GM19463 (cell line): Measurements from ENCODE around the gene KLHL1.

Experiments
- ATAC-seq: cut with Tn5 transposase; IDR thresholded peaks from one replicate; pipeline ENCODE4 v1.9.1; 2021; ENCODE audit warnings: mild to moderate bottlenecking, moderate library complexity; ENCODE audit not compliant: unreplicated experiment

Gene KLHL1

DNA sequence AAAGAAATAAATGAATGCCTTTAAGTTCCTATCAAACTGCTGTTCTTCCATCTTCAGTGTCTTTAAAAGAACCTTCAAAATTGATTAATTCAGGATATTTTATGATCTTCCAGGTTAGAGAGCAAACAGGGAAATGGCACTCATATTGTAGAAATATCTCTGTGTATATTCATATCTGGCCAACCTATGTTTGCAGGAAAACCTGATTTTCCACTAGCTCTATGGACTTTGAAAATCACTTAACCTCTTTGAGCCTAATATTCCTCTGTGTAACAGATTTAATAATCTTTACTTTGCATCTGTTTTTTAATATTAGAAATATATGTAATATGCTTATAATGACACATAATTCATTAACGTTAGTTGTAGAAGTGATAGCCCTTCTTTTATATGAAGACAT is 228.3 kb downstream of the KLHL1 start:
- ATAC-seq = no peak

DNA sequence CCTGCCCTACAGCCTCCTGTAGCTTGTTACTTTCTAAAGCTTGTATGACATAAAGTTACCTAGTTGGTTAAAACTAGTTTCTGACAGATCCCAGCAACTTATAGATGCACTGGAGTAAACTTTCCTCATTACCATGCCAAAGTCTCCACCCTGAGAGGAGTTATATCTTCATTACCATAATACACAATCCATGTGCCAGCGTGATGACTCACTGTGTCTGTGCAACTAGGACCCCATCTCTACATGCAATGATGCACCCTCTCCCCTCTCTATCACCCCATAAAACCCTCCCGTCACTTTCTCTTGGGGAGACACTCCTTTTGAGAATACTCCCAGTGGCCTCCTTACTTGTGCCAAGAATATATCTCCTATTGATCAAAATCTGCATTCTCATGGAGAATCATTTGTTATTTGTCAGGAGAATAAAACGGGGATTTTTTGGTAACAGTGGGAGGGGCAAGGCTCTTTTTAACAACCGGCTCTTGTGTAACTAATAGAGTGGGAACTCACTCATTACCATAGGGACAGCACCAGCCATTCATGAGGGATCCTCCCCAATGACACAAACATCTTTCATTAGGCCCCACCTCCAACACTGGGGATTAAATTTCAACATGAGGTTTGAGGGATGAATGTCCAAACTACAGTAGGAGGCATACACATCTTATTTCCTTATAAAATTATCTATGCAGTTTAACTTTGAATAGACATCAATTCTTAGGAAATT is 235.8 kb downstream of the KLHL1 start:
- no peak for ATAC-seq

DNA sequence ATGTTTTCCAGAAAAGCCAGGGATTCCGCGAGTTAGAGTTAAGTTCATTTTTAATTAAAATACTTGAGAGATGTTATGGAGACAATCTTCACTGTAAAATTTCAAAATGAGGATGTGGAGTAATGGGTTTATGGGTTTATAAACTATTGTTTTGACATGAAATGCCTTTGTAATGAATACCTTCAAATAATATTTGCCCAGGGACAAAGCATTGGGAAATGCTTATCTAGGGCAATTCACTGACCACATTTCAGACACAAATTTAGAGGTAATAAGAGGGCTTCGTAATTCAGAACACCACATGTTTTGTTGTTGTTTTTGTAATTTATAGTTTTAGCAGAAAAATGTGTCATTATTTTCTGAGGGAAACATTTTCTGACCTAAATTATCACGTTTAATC is 241.7 kb downstream of the KLHL1 start:
- no peak for ATAC-seq

- ATAC-seq = peak; percentile 86
Measured at GRCh38 chr13:69857183-69857821, 250.9 kb downstream of the KLHL1 start.

GRCh38 chr13:69856331-69856730 is 251.9 kb downstream of the KLHL1 start:
- ATAC-seq = no peak

GRCh38 chr13:69828527-69828926 is 279.7 kb downstream of the KLHL1 start:
- no peak for ATAC-seq

DNA sequence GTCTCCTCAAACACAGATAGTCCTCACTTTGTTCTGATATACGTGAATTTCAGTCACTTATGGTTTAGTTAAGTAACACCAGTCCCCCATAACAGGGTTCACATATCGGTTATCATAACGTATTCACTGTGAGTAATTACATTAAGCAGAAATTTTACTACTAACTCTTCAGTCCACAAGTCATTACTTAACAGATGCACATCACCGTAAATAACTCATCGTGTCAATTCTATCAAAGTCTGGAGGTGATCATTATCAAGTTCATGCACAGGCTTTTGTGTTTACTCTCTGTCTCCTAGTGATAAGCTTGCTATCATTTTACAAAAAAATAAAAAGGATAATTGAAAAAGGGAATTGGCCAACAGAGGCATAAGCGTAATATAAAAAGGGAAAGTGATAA is 288.1 kb downstream of the KLHL1 start:
- ATAC-seq = no peak

DNA sequence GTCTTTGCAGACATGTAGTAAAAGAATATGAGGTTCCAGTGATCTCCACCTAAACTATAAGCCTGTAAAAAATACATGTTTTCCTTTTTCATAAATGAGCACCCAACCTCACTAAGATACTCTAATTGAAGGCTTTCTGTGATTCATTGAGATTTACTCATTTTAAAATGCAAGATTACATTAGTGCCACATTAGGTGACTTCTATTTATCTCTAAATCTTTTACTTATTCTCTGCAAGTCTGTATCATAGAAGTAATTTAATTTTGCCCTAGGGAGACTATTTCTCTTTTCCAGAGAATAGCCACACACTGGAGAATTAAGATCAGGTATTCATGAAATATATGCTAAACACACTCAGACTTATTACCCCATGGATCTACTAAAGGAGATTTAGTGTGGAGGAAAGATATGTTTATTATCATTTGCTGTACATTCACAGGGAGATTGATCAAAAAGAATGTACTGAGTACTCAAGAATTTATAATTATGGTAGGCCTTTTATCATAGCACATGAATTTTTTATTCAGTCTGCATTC is 290.9 kb downstream of the KLHL1 start:
- no peak for ATAC-seq

GRCh38 chr13:69809152-69809551 is 299.1 kb downstream of the KLHL1 start:
- ATAC-seq = no peak

DNA sequence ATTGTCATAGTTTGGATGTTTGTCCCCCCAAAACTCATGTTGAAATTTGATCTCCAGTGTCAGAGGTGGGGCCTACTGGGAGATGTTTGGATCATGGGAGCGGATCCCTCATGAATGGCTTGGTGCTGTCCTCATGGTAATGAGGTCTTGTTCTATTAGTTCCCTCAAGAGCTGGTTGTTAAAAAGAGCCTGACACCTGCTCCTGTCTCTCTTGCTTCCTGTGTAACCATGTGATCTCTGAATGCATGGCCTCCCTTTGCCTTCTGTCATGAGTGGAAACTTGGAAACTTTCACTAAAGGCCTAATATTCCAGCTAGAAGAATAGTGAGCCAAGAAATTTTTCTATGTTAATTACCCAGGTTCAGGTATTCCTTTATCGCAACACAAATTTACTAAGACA is 312.0 kb downstream of the KLHL1 start:
- no peak for ATAC-seq

DNA sequence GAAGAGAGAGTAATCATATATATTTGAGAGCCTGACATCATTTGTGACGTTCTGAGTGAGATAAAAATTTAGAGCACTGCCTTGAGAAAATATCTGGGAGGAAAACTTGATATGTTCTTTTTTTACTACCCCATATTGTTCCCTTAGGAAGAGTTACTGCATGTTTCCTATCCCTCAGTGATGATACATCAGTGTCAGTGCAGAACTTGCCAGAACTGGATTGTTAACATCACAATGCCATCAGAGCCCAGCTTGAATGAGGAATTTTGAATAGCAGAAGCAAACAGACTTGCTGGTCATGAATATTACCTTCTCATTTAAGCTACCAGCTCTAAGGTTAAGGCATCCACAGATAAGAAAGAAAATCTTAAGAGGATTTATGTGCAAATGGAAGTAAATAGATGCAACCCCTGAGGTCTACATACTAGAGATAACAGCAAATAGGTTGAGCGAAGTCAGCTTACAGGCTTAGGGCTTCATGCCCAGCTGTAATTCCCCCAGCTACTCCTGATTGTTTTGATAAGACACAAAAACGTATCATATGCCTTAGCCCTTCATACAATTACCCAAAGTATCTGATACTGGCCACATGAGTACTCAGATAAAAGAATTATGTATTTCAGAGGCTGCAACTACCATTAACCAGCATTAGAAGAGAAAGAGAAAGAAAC is 314.3 kb downstream of the KLHL1 start:
- no peak for ATAC-seq

DNA sequence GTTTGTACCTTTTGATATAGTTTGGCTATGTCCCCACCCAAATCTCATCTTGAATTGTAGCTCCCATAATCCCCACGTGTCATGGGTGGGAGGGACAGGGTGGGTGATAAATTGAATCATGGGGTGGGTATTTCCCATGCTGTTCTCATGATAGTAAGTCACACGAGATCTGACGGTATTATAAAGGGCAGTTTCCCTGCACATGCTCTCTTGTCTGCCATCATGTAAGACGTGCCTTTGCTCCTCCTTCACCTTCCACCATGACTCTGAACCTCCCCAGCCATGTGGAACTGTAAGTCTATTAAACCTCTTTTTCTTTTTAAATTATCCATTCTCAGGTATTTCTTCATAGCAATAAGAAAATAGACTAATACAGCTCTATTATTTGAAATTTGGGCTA is 331.3 kb downstream of the KLHL1 start:
- ATAC-seq = no peak

DNA sequence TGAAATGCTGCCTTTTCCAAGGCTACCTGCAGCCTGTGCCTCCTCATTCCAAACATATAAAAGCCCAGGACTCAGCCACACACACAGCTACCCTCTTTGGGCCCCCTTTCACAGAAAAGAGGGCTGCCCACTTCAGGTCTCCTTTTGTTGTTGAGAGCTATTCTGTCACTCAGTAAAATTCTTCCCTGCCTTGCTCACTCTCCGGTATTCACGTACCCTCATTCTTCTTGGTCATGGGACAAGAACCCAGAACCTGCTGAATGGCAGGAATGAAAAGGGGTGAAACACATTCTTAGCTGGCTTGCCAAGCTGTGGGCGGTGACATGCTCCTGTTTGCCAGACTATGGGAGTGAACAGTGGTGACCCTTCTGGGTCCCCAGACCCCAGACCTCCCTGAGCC is 338.6 kb downstream of the KLHL1 start:
- no peak for ATAC-seq

DNA sequence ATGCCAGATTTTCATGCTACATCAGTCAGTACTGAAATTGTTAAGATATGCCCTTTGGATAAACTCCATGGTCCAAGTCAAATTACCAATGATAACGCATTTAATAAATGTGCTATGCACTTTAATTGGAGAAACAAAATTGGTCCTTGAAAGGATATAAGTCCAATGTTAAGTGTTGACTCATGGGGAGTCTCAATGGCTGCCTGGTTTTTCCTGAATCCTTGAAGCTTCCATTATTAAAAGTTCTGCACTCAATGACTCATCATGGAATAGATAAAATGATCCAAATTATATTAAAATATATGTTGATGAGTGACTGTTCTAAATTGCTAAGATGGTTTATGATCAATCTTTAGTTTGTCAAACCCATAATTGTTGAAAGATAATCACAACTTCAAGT is 346.7 kb downstream of the KLHL1 start:
- no peak for ATAC-seq

GRCh38 chr13:69755101-69755500 is 353.2 kb downstream of the KLHL1 start:
- ATAC-seq = no peak

- ATAC-seq = no peak
Measured at GRCh38 chr13:69751259-69751658, 357.0 kb downstream of the KLHL1 start.

DNA sequence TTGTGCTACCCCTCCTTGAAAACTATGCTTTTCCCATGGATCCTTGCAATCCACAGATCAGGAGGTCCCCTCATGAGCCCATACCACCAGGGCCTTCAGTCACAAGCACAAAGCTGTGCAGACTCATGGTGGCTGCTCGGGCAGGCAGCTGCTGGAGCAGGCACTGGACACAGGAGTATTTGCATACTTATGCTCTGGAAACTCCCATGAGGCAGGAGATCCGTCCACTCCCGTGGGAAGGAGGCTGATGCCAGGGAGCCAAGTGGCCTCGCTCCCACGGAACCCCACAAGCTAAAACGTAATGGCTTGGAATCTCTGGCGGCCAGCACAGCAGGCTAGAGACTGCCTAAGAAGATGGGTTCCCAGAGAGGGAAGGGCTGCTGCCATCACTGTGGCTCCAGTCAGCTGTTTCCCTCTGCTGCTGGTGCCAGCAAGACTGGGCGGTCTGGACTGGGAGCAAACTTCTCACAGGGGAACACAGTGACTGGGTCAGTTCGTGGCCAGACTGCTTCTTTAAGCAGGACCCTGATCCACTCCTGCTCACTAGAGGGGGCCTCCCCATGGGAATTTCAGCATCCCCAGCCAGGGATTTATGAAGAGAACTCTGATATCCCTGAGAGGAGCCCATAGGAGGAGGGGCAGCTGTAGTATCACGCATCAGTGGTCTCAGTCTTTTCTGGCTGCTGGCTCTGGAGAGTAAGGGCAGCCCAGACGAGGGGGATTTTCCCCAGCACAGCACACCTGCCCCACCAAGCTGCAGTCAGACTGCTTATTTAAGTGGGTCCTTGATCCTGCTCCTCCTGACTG is 370.9 kb downstream of the KLHL1 start:
- ATAC-seq = no peak

- no peak for ATAC-seq
Measured at GRCh38 chr13:69721631-69722030, 386.6 kb downstream of the KLHL1 start.

DNA sequence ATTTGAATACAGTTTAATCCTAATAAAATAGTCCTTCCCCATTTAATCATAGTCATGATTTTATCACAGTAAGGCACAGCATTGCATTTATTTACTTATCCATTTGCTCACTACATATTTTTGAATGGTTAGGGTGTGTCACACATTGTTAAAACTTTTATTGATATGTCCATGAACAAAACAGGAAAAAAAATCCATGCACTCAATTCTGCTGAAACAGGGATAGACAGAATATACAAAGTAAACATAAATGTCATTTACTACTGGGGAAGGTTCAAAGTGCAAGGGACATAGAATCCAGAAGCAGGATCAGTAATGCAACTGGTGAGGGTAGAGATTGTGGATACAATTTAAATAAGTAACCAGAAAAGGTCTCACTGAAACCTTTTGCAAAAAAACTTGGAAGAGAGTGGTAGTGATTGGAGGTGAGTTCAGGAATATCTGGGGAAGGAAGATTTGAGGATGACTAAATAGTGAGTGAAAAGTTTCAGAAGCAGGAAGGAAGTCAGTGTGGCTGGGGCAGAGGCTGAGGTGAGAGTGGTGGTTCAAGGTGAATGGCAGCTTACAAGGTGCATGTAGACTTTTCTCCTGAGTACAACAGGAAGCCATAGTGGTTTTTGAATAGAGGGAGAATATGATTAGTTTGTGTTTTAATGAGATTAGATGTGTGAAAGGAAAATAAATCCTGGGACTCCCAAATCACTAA is 387.8 kb downstream of the KLHL1 start:
- ATAC-seq = no peak

- ATAC-seq = no peak
Measured at GRCh38 chr13:69706807-69707206, 401.4 kb downstream of the KLHL1 start.

DNA sequence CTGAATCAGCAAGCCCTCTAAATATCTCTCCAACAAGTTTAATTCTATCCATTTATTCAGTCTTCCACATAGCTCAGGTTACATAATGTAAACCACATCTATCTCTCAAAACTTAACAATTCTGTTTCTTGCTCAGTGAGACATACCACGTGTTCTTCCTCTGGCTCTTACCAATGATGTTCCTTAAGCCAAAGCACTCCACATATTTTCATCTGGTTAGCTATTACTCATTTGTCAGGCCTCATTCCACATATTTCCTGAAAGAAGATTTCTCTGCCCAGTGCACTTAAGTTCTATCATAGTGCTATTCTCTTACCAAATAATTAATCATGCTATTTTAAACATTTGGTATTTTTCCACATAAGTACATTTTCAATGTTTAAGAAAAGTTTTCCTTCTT is 403.9 kb downstream of the KLHL1 start:
- ATAC-seq = no peak
